Spleen (tissue), 7 donors: Measurements from ENCODE around the gene OR51M1.

ENCODE experiments used
- CTCF ChIP-seq, 11 experiments: fragments of 200-600 bp in 7 of 11; fragments of 450-650 bp in 4 of 11; sonication (generic) in 4 of 11; IDR thresholded peaks in 8 of 11; conservative IDR thresholded peaks in 3 of 11; 1 replicate in 7 of 11; 2 replicates in 4 of 11; pipeline versions ENCODE4 v1.4.0 to v1.8.0; 2016 to 2021; ENCODE audit warnings: antibody characterized with exemption in 11 of 11, inconsistent platforms in 4 of 11, mild to moderate bottlenecking in 1 of 11
- POLR2A ChIP-seq, 3 donors: fragments of 450-650 bp; IDR thresholded peaks; one replicate each; pipeline ENCODE4 v1.5.1; 2017; ENCODE audit warnings: antibody characterized with exemption in 3 of 3, mild to moderate bottlenecking in 1 of 3
- POLR2AphosphoS5 ChIP-seq, 3 donors: sonication (generic); formaldehyde crosslinking; IDR thresholded peaks; one replicate each; pipeline ENCODE4 v1.5.1; 2017; ENCODE audit warnings: antibody characterized with exemption in 3 of 3
- donor health status: DM: no; HTN: no; CAD: no; lungs with moderate emphysema.
- donor health status: DM: no; HTN: no; CAD: no.
- donor health status: DM: no; HTN: no; CAD: no.

- TF ChIP-seq CTCF (IDR thresholded peaks at IDR 0.05 in 8 of 11, conservative IDR thresholded peaks at IDR 0.05 in 3 of 11) (no peak), POLR2AphosphoS5 (IDR thresholded peaks at IDR 0.05) (no peak), POLR2A (IDR thresholded peaks at IDR 0.05) (no peak)
Observed at GRCh38 chr11:5441414-5441813, 57.8 kb downstream of the OR51M1 start, which contains the start of gene OR51I1.
